ENCODE measurements around the gene FBXO42.

GRCh38 chr1:16294219-16295212 is 57.8 kb downstream of the FBXO42 start:
- TF ChIP-seq POLR2A (IDR thresholded peaks at IDR 0.05) (no peak), CTCF (IDR thresholded peaks at IDR 0.05) (no peak)
